AG04449 (cell line): Measurements from ENCODE around the gene SLC5A10.

Experiments used
- CTCF ChIA-PET: fragments of 350-600 bp; formaldehyde crosslinking; extraction: SDS; loops from one replicate; lab custom pipeline; 2021; ENCODE audit warnings: antibody characterized with exemption; lab: Yijun Ruan, JAX
- POLR2A ChIA-PET: fragments of 400-600, 350-600 bp; formaldehyde crosslinking; extraction: SDS; loops from one replicate; lab custom pipeline; 2020; ENCODE audit warnings: antibody characterized with exemption, inconsistent platforms; lab: Yijun Ruan, JAX
- DNase-seq: peaks from one replicate; pipeline ENCODE4 v3.0.0-alpha.2; 2010; ENCODE audit warnings: low read depth, low spot score
- H3K4me3 ChIP-seq: 2 replicates; pipeline ENCODE4 v1.5.1; 2011; ENCODE audit warnings: low read depth, mild to moderate bottlenecking, control low read depth, low read length
- CTCF ChIP-seq: IDR thresholded peaks from one replicate; pipeline ENCODE4 v1.5.1; 2011; ENCODE audit warnings: mild to moderate bottlenecking, moderate library complexity, low read length, control low read depth, inconsistent platforms; ENCODE audit not compliant: insufficient read depth; ENCODE audit errors: missing control alignments

The SLC5A10 gene

GRCh38 chr17:18956581-18956980 lies 4.6 kb downstream of the SLC5A10 start:
- H3K4me3 ChIP-seq: no peak overlapping the region
- DNase-seq: no peak
- ChIA-PET CTCF (interaction anchor here (0.9 to 1.6 kb wide), 3 partner anchors 45 to 140 kb away, joined by 3 to 4 read pairs (median 4); partner anchors contain the start of gene FAM83G), POLR2A (no interaction called here)
- no peak for TF ChIP-seq CTCF

GRCh38 chr17:18957831-18958230 lies 5.9 kb downstream of the SLC5A10 start:
- CTCF ChIA-PET: interaction anchor here (0.6 to 11.4 kb wide), 7 partner anchors 9 to 739 kb away, joined by 3 to 113 read pairs (median 4); partner anchors contain the start of gene FAM83G

GRCh38 chr17:18958611-18959010 lies 6.6 kb downstream of the SLC5A10 start:
- CTCF ChIA-PET: interaction anchor here (0.6 to 11.4 kb wide), 11 partner anchors 9 to 740 kb away, joined by 3 to 113 read pairs (median 4); no protein-coding TSS in a partner anchor
- POLR2A ChIA-PET: interaction anchor here (0.9 kb wide), 1 partner anchor 49 kb away, joined by 3 read pairs; no protein-coding TSS in a partner anchor
- no peak for DNase-seq
- TF ChIP-seq CTCF: no peak
- H3K4me3 ChIP-seq: no peak overlapping the region

More at GRCh38 chr17:18957831-18958230, 5.9 kb downstream of the SLC5A10 start:
- POLR2A ChIA-PET: interaction anchor here (0.9 kb wide), 1 partner anchor 50 kb away, joined by 3 read pairs; no protein-coding TSS in a partner anchor
- no peak overlapping the region for H3K4me3 ChIP-seq
- no peak for TF ChIP-seq CTCF
- no peak for DNase-seq

GRCh38 chr17:18959071-18959844 lies 7.3 kb downstream of the SLC5A10 start:
- ChIA-PET CTCF (interaction anchor here (0.8 to 11.4 kb wide), 13 partner anchors 7 to 63 kb away, joined by 3 to 113 read pairs (median 5); partner anchors contain the start of gene SLC5A10), POLR2A (interaction anchor here (0.9 kb wide), 1 partner anchor 48 kb away, joined by 3 read pairs; no protein-coding TSS in a partner anchor)

GRCh38 chr17:18959845-18960240 lies 7.9 kb downstream of the SLC5A10 start:
- no peak for DNase-seq
- ChIA-PET POLR2A (no interaction called here), CTCF (interaction anchor here (1.2 to 11.4 kb wide), 8 partner anchors 8 to 63 kb away, joined by 3 to 113 read pairs (median 18); partner anchors contain the start of gene SLC5A10)
- no peak for TF ChIP-seq CTCF
- H3K4me3 ChIP-seq: no peak overlapping the region

More at GRCh38 chr17:18959071-18959844, 7.3 kb downstream of the SLC5A10 start:
- no peak for DNase-seq
- TF ChIP-seq CTCF: no peak
- H3K4me3 ChIP-seq: no peak overlapping the region
